H1 (cell line): Measurements from ENCODE around the gene ADAMTS14. TPM values are rescaled to one million over a fixed set of nuclear protein-coding genes. Genes with fewer than 3 reads are reported as not detected.

ENCODE experiments used
- CTCF ChIA-PET: fragments of 300-600 bp; sonication (Branson Sonifier 250); formaldehyde crosslinking; loops from one replicate; lab custom pipeline; 2021; ENCODE audit not compliant: partially characterized antibody; lab: Charles Lee
- POLR2A ChIA-PET: fragments of 300-600 bp; sonication (Branson Sonifier 250); formaldehyde crosslinking; loops from one replicate; lab custom pipeline; 2021; ENCODE audit warnings: inconsistent platforms; ENCODE audit not compliant: partially characterized antibody; lab: Charles Lee
- DNase-seq, 2 experiments: peaks; one replicate each; pipeline versions ENCODE4 v3.0.0 to v3.0.0-alpha.2; 2010 to 2022; ENCODE audit warnings: low spot score in 2 of 2, low read depth in 1 of 2, mixed read lengths in 1 of 2
- FAIRE-seq: peaks from 2 replicates; lab custom pipeline; 2011; peaks lifted over from hg19 to GRCh38; lab: Jason Lieb, UNC
- H2AFZ ChIP-seq: 2 replicates; pipeline ENCODE4 v1.8.1; 2012; ENCODE audit warnings: low read length, inconsistent platforms
- H2AK5ac ChIP-seq: 2 replicates; pipeline ENCODE4 v1.6.1; 2013; ENCODE audit warnings: low read depth, low read length
- H2BK120ac ChIP-seq: replicated peaks from 2 replicates; pipeline ENCODE3; 2013; ENCODE audit warnings: low read depth, low read length, inconsistent platforms
- H2BK12ac ChIP-seq: 2 replicates; pipeline ENCODE4 v1.6.1; 2013; ENCODE audit warnings: low read depth, low read length
- H2BK15ac ChIP-seq: 2 replicates; pipeline ENCODE4 v1.6.1; 2013; ENCODE audit warnings: low read length
- H2BK20ac ChIP-seq: 2 replicates; pipeline ENCODE4 v1.6.1; 2013; ENCODE audit warnings: low read length
- H2BK5ac ChIP-seq: 2 replicates; pipeline ENCODE4 v1.6.1; 2013; ENCODE audit warnings: low read depth, low read length
- H3K14ac ChIP-seq: 2 replicates; pipeline ENCODE4 v1.6.1; 2013; ENCODE audit warnings: inconsistent platforms; ENCODE audit not compliant: insufficient read length
- H3K18ac ChIP-seq: 2 replicates; pipeline ENCODE4 v1.6.1; 2013; ENCODE audit warnings: low read length; ENCODE audit errors: extremely low read depth
- H3K23ac ChIP-seq: 2 replicates; pipeline ENCODE4 v1.6.1; 2013; ENCODE audit warnings: inconsistent platforms; ENCODE audit not compliant: insufficient read length
- H3K23me2 ChIP-seq: 2 replicates; pipeline ENCODE4 v1.6.1; 2013; ENCODE audit warnings: low read depth, low read length
- H3K27ac ChIP-seq: 2 replicates; pipeline ENCODE4 v1.6.1; 2011; ENCODE audit warnings: low read depth, low read length, inconsistent platforms
- H3K27me3 ChIP-seq, 4 experiments: replicated peaks in 1 of 4; 1 replicate in 1 of 4; 2 replicates in 3 of 4; pipeline versions ENCODE4 v1.6.1 to v1.8.1; 2011 to 2013; ENCODE audit warnings: low read length in 3 of 4, mild to moderate bottlenecking in 3 of 4, inconsistent platforms in 2 of 4, mixed read lengths in 2 of 4, moderate library complexity in 1 of 4; ENCODE audit not compliant: control insufficient read depth in 3 of 4, insufficient read depth in 3 of 4; ENCODE audit errors: extremely low read depth in 1 of 4
- H3K36me3 ChIP-seq, 4 experiments: 2 replicates each; pipeline versions ENCODE4 v1.6.1 to v1.8.1; 2011 to 2013; ENCODE audit warnings: mild to moderate bottlenecking in 4 of 4, low read length in 3 of 4, moderate library complexity in 2 of 4, control low read depth in 1 of 4, inconsistent platforms in 1 of 4; ENCODE audit not compliant: insufficient read depth in 4 of 4, control insufficient read depth in 2 of 4
- H3K4ac ChIP-seq: replicated peaks from 2 replicates; pipeline ENCODE3; 2013; ENCODE audit warnings: low read length, low read depth, mixed read lengths, inconsistent platforms; ENCODE audit not compliant: insufficient read length
- H3K4me1 ChIP-seq, 4 experiments: replicated peaks in 1 of 4; 1 replicate in 1 of 4; 2 replicates in 3 of 4; pipeline versions ENCODE4 v1.6.1 to v1.8.1; 2011 to 2013; ENCODE audit warnings: low read length in 3 of 4, inconsistent platforms in 2 of 4, mixed read lengths in 1 of 4; ENCODE audit not compliant: insufficient read depth in 4 of 4, control insufficient read depth in 3 of 4
- H3K4me2 ChIP-seq, 2 experiments: 2 replicates each; pipeline versions ENCODE4 v1.6.1 to v1.8.1; 2011 to 2013; ENCODE audit warnings: low read depth in 2 of 2, low read length in 2 of 2, control low read depth in 1 of 2, inconsistent platforms in 1 of 2, mild to moderate bottlenecking in 1 of 2; ENCODE audit not compliant: insufficient read depth in 1 of 2
- H3K4me3 ChIP-seq, 4 experiments: fragments of 200-600, 300-600 bp in 1 of 4; sonication (generic), shearing (Covaris generic), sonication (Bioruptor Twin) in 1 of 4; 2 replicates each; pipeline versions ENCODE4 v1.5.1 to v1.8.1; 2011 to 2016; ENCODE audit warnings: low read length in 4 of 4, low read depth in 3 of 4, control low read depth in 2 of 4, inconsistent platforms in 2 of 4, mild to moderate bottlenecking in 2 of 4, mixed read lengths in 1 of 4, moderate library complexity in 1 of 4; ENCODE audit not compliant: insufficient read depth in 2 of 4; ENCODE audit errors: extremely low read depth in 1 of 4
- H3K56ac ChIP-seq: replicated peaks from 2 replicates; pipeline ENCODE3; 2013; ENCODE audit warnings: low read depth, mild to moderate bottlenecking, mixed read lengths, low read length, inconsistent platforms; ENCODE audit not compliant: insufficient read length
- H3K79me1 ChIP-seq: 2 replicates; pipeline ENCODE4 v1.6.1; 2013; ENCODE audit warnings: low read depth, low read length, control low read depth
- H3K79me2 ChIP-seq, 2 experiments: 2 replicates each; pipeline versions ENCODE4 v1.6.1 to v1.8.1; 2012 to 2013; ENCODE audit warnings: low read length in 2 of 2, mild to moderate bottlenecking in 2 of 2, inconsistent platforms in 1 of 2; ENCODE audit not compliant: insufficient read depth in 2 of 2, control insufficient read depth in 1 of 2
- H3K9ac ChIP-seq, 4 experiments: replicated peaks in 1 of 4; 1 replicate in 1 of 4; 2 replicates in 3 of 4; pipeline versions ENCODE4 v1.6.1 to v1.8.1; 2011 to 2013; ENCODE audit warnings: low read depth in 3 of 4, low read length in 3 of 4, control low read depth in 2 of 4, mild to moderate bottlenecking in 2 of 4, moderate library complexity in 2 of 4, inconsistent platforms in 1 of 4; ENCODE audit errors: extremely low read depth in 1 of 4
- H3K9me3 ChIP-seq, 2 experiments: 2 replicates each; pipeline versions ENCODE4 v1.6.1 to v1.8.1; 2012 to 2013; ENCODE audit warnings: mild to moderate bottlenecking in 2 of 2, moderate library complexity in 2 of 2, control low read depth in 1 of 2, inconsistent platforms in 1 of 2, low read depth in 1 of 2, low read length in 1 of 2, mixed read lengths in 1 of 2; ENCODE audit not compliant: insufficient read depth in 2 of 2
- H4K20me1 ChIP-seq, 2 experiments: replicated peaks in 1 of 2; 2 replicates each; pipeline versions ENCODE3 to v1.8.1; 2011 to 2013; ENCODE audit warnings: inconsistent platforms in 2 of 2, low read length in 2 of 2, mild to moderate bottlenecking in 1 of 2; ENCODE audit not compliant: insufficient read depth in 2 of 2, control insufficient read depth in 1 of 2
- H4K5ac ChIP-seq: 2 replicates; pipeline ENCODE4 v1.6.1; 2013; ENCODE audit warnings: low read length, low read depth, mixed read lengths, inconsistent platforms; ENCODE audit not compliant: insufficient read length
- H4K8ac ChIP-seq: 2 replicates; pipeline ENCODE4 v1.8.0; 2013; ENCODE audit warnings: mild to moderate bottlenecking, moderate library complexity, low read length, inconsistent platforms; ENCODE audit not compliant: insufficient read depth; ENCODE audit errors: extremely low read depth
- H4K91ac ChIP-seq: replicated peaks from 2 replicates; pipeline ENCODE3; 2013; ENCODE audit warnings: low read length, mixed read lengths, inconsistent platforms; ENCODE audit not compliant: insufficient read length
- BCL11A ChIP-seq, 2 experiments: IDR thresholded peaks; one replicate each; pipeline ENCODE4 v1.6.1; 2011; ENCODE audit warnings: low read depth in 2 of 2, low read length in 2 of 2, mild to moderate bottlenecking in 2 of 2
- CBX5 ChIP-seq: fragments of 300-800, 300-1000 bp; sonication (generic); IDR thresholded peaks from 2 replicates; pipeline ENCODE4 v1.7.1; 2016; ENCODE audit warnings: antibody characterized with exemption, low read length, low read depth
- CBX8 ChIP-seq: fragments of 300-800, 300-1000 bp; sonication (generic); IDR thresholded peaks from 2 replicates; pipeline ENCODE4 v1.7.1; 2016; ENCODE audit warnings: low read depth, low read length, borderline replicate concordance
- CHD1 ChIP-seq: IDR thresholded peaks from 2 replicates; pipeline ENCODE4 v1.6.1; 2012; ENCODE audit warnings: low read depth, low read length, improper control_type of control experiment
- CHD2 ChIP-seq: IDR thresholded peaks from 2 replicates; pipeline ENCODE4 v1.6.1; 2012; ENCODE audit warnings: low read length, improper control_type of control experiment
- E2F6 ChIP-seq: IDR thresholded peaks from 2 replicates; pipeline ENCODE4 v1.6.1; 2012; ENCODE audit warnings: inconsistent platforms
- GABPA ChIP-seq: IDR thresholded peaks from 2 replicates; pipeline ENCODE4 v1.6.1; 2011; ENCODE audit warnings: mild to moderate bottlenecking, low read length, moderate library complexity, borderline replicate concordance; ENCODE audit not compliant: insufficient read depth
- JUND ChIP-seq: IDR thresholded peaks from 2 replicates; pipeline ENCODE4 v1.6.1; 2011; ENCODE audit warnings: mild to moderate bottlenecking, improper control_type of control experiment, low read length
- KDM4A ChIP-seq: IDR thresholded peaks from one replicate; pipeline ENCODE4 v1.7.1; 2012; ENCODE audit warnings: low read depth, mild to moderate bottlenecking, moderate library complexity, low read length, inconsistent platforms; ENCODE audit not compliant: severe bottlenecking
- NRF1 ChIP-seq: IDR thresholded peaks from 2 replicates; pipeline ENCODE4 v1.6.1; 2011; ENCODE audit warnings: mild to moderate bottlenecking, low read depth, low read length, improper control_type of control experiment
- POLR2A ChIP-seq, 2 experiments: IDR thresholded peaks; 1 replicate in 1 of 2; 2 replicates in 1 of 2; pipeline ENCODE4 v1.6.1; 2011; ENCODE audit warnings: low read depth in 2 of 2, low read length in 2 of 2, mild to moderate bottlenecking in 2 of 2; ENCODE audit errors: control extremely low read depth in 1 of 2
- RBBP5 ChIP-seq: IDR thresholded peaks from 2 replicates; pipeline ENCODE4 v1.7.1; 2012; ENCODE audit warnings: low read depth, mild to moderate bottlenecking, inconsistent platforms, low read length, moderate library complexity, borderline replicate concordance
- USF2 ChIP-seq: IDR thresholded peaks from 2 replicates; pipeline ENCODE4 v1.6.1; 2011; ENCODE audit warnings: low read length, improper control_type of control experiment
- ZNF274 ChIP-seq: IDR thresholded peaks from 2 replicates; pipeline ENCODE4 v1.7.0; 2012; ENCODE audit warnings: low read length, borderline replicate concordance; ENCODE audit errors: extremely low read depth
- WGBS, 2 experiments: shearing (Covaris generic) in 1 of 2; methylation state at CpG; one replicate each; pipeline versions ENCODE4 v1.1.6 to v1.1.7; 2013 to 2015; ENCODE audit warnings: low lambda C conversion rate in 2 of 2, mixed read lengths in 2 of 2, inconsistent platforms in 1 of 2, low coverage in 1 of 2, missing lambda C conversion rate in 1 of 2; ENCODE audit not compliant: insufficient replicate concordance in 2 of 2, insufficient coverage in 1 of 2, insufficient read length in 1 of 2; ENCODE audit errors: extremely low coverage in 1 of 2, missing lambda C conversion rate in 1 of 2; 5-methylcytosine and 5-hydroxymethylcytosine counted together
- polyA plus RNA-seq, 7 experiments: library from polyadenylated mRNA; depleted of rRNA in 3 of 7; stranded (reverse) in 5 of 7; unstranded in 2 of 7; fragments of >200 nt in 5 of 7; fragments of 200-250 nt in 2 of 7; gene quantifications; 1 replicate in 5 of 7; 2 replicates in 1 of 7; 4 replicates in 1 of 7; pipeline versions ENCODE4 v1.2.1 to v1.2.3, GENCODE V29; 2011 to 2013; ENCODE audit warnings: missing spikeins in 2 of 7, mixed read lengths in 2 of 7
- total RNA-seq: library from RNA; stranded (reverse); fragmentation: NEBNext Ultra II Directional; extraction: Animal tissue kit (Norgen Biotek cat#: 25700); gene quantifications from 2 replicates; pipeline ENCODE4 v1.2.1, GENCODE V29; 2021

ADAMTS14 gene
- total and polyA plus RNA-seq, 2 of the 8 experiments (the other 6 are each of a cell fraction or from before 2014, with no cell fraction given): 2.0 to 2.3 TPM

- Histone ChIP-seq H4K20me1 (no peaks in the 10 kb centered on the region), H3K4me1 (peaks cover 0 to 2% (median 0%) of the 10 kb centered on the region in 4 experiments; a peak in 1 of 7 replicates), H3K18ac (no peak overlapping the region), H3K23ac (no peak overlapping the region), H3K27ac (no peak overlapping the region), H3K79me1 (no peaks in the 10 kb centered on the region), H3K56ac (no peak overlapping the region), H3K4me2 (no peak overlapping the region), H3K9ac (no peak overlapping the region), H2BK12ac (no peak overlapping the region), H2AK5ac (no peak overlapping the region), H4K5ac (no peak overlapping the region), H3K79me2 (no peaks in the 10 kb centered on the region), H3K9me3 (no peaks in the 10 kb centered on the region), H3K36me3 (no peaks in the 10 kb centered on the region), H3K4me3 (no peak overlapping the region), H3K23me2 (no peaks in the 10 kb centered on the region), H2BK5ac (no peak overlapping the region), H3K27me3 (no peaks in the 10 kb centered on the region), H2BK20ac (no peak overlapping the region), H4K8ac (no peak overlapping the region), H3K4ac (no peak overlapping the region), H4K91ac (no peak overlapping the region), H2AFZ (no peak overlapping the region), H2BK15ac (no peak overlapping the region), H3K14ac (no peak overlapping the region), H2BK120ac (no peak overlapping the region)
- 96% methylated on average over 1 of the region's 1 CpG; no CpG with 5 or more reads in 1 of the 2 experiments for WGBS, 2 experiments
- ChIA-PET CTCF (interaction anchor here (1.6 kb wide), 1 partner anchor 41 kb away, joined by 3 read pairs; no protein-coding TSS in a partner anchor), POLR2A (no interaction called here)
- DNase-seq (no peak), FAIRE-seq (no peak)
- no peak for TF ChIP-seq JUND
- no peak for TF ChIP-seq USF2
- no peak for TF ChIP-seq KDM4A
- no peak for TF ChIP-seq NRF1
- no peak for TF ChIP-seq CBX5
- no peak for TF ChIP-seq BCL11A (IDR thresholded peaks at IDR 0.05; ENCODE audit: low read depth in 2 of 2, low read length in 2 of 2)
- no peak for TF ChIP-seq CHD2
- TF ChIP-seq E2F6: no peak
- TF ChIP-seq ZNF274: no peak
- no peak for TF ChIP-seq GABPA
- TF ChIP-seq POLR2A (IDR thresholded peaks at IDR 0.05; ENCODE audit: control extremely low read depth in 1 of 2, low read depth in 2 of 2, low read length in 2 of 2): no peak
- no peak for TF ChIP-seq CHD1
- no peak for TF ChIP-seq RBBP5
- TF ChIP-seq CBX8: no peak
These were observed 129.5 kb downstream of the ADAMTS14 start for GRCh38 chr10:70801854-70802253.
